Thyroid gland (tissue), 4 donors: ENCODE data around the gene COQ6. TPM values are rescaled to one million over a fixed set of nuclear protein-coding genes. Genes with fewer than 3 reads are reported as not detected.

ENCODE experiments used
- DNase-seq, 2 donors: peaks; one replicate each; pipeline ENCODE4 v3.0.0-alpha.2; 2019
- H3K27ac ChIP-seq, 3 donors: fragments of 200-600 bp; sonication (generic); 1 replicate in 2 of 3; 2 replicates in 1 of 3; pipeline ENCODE4 v1.5.1; 2016 to 2019; ENCODE audit warnings: mild to moderate bottlenecking in 1 of 3, moderate library complexity in 1 of 3
- H3K27me3 ChIP-seq: fragments of 200-600 bp; sonication (generic); one replicate; pipeline ENCODE4 v1.5.1; 2019
- H3K36me3 ChIP-seq, 2 donors: fragments of 200-600 bp; sonication (generic); one replicate each; pipeline ENCODE4 v1.5.1; 2016 to 2019
- H3K4me1 ChIP-seq, 2 donors: fragments of 200-600 bp; sonication (generic); one replicate each; pipeline ENCODE4 v1.5.1; 2017 to 2019
- H3K4me3 ChIP-seq, 3 donors: fragments of 200-600 bp; sonication (generic); replicated peaks in 1 of 3; 1 replicate in 2 of 3; 2 replicates in 1 of 3; pipeline ENCODE4 v1.5.1; 2016; ENCODE audit warnings: mild to moderate bottlenecking in 1 of 3
- H3K9me3 ChIP-seq: fragments of 200-600 bp; sonication (generic); one replicate; pipeline ENCODE4 v1.5.1; 2017
- CTCF ChIP-seq, 6 experiments: fragments of 200-600 bp in 3 of 6; fragments of 450-650 bp in 3 of 6; sonication (generic) in 3 of 6; IDR thresholded peaks; one replicate each; pipeline ENCODE4 v1.5.1; 2016 to 2019; ENCODE audit warnings: antibody characterized with exemption in 6 of 6, mild to moderate bottlenecking in 2 of 6, inconsistent platforms in 1 of 6, moderate library complexity in 1 of 6
- POLR2A ChIP-seq, 2 donors: fragments of 450-650 bp; IDR thresholded peaks; one replicate each; pipeline ENCODE4 v1.6.1; 2017; ENCODE audit warnings: antibody characterized with exemption in 2 of 2, mild to moderate bottlenecking in 2 of 2, moderate library complexity in 1 of 2
- WGBS, 2 donors: methylation state at CpG; one replicate each; pipeline ENCODE4 v1.1.5; 2017; 5-methylcytosine and 5-hydroxymethylcytosine counted together
- intact Hi-C: fragments of 100-400 bp; cut with DNase I; formaldehyde crosslinking; loops from one replicate; pipeline ENCODE4 v1.15.1; 2023
- total RNA-seq, 4 donors: library from RNA; depleted of rRNA; stranded (reverse); fragments of >200 nt; gene quantifications; one replicate each; pipeline ENCODE4 v1.2.3, GENCODE V29; 2016

The COQ6 gene
- total RNA-seq, 4 donors from 2014 or later, result 33.2 to 106 (median 49.7) TPM

DNA sequence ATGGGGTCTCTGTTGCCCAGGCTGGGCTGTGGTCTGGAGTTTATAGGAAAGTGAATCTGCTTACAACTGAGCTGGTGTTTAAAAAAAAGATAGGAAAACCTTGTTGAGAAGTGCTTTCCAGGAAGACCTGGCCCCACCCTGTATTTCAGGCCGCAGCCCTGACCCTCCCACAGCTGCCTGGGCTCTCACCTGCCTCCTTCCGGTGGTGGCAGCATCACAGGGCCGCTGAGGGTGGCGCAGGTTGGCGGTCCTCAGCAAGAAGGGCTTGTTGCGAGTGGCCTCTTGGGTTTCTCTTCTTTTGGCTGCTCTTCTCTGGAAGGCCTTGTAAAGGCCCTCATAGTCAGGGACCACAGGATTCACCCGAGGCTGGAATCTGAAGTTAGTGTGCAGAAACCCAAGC is 7.9 kb upstream of the COQ6 start:
- intact Hi-C loops, result no loop called here
- no peaks in the 10 kb centered on the region for H3K4me1 ChIP-seq
- WGBS, 2 donors, result 90% methylated on average over 7 of the region's 7 CpGs
- no peak for DNase-seq
- no peaks in the 10 kb centered on the region for H3K27me3 ChIP-seq
- peaks cover 4 to 8% of the 10 kb centered on the region in 2 donors for H3K36me3 ChIP-seq
- H3K4me3 ChIP-seq, result no peak overlapping the region
- no peak overlapping the region for H3K27ac ChIP-seq
- H3K9me3 ChIP-seq, result no peaks in the 10 kb centered on the region
- no peak for TF ChIP-seq POLR2A (IDR thresholded peaks at IDR 0.05)
- no peak for TF ChIP-seq CTCF (IDR thresholded peaks at IDR 0.05)

GRCh38 chr14:73943083-73943482 is 7.0 kb upstream of the COQ6 start:
- H3K27ac ChIP-seq, result no peak overlapping the region
- no peaks in the 10 kb centered on the region for H3K9me3 ChIP-seq
- no peaks in the 10 kb centered on the region for H3K4me1 ChIP-seq
- no peaks in the 10 kb centered on the region for H3K27me3 ChIP-seq
- DNase-seq, result no peak
- no peak overlapping the region for H3K4me3 ChIP-seq
- H3K36me3 ChIP-seq, result peaks cover 3 to 4% of the 10 kb centered on the region in 2 donors
- 55 to 60% methylated on average over 4 of the region's 4 CpGs for WGBS, 2 donors
- TF ChIP-seq POLR2A (IDR thresholded peaks at IDR 0.05) (no peak), CTCF (IDR thresholded peaks at IDR 0.05) (no peak)
- intact Hi-C loops, result no loop called here

GRCh38 chr14:73944432-73945158 is 5.5 kb upstream of the COQ6 start:
- TF ChIP-seq POLR2A (IDR thresholded peaks at IDR 0.05) (no peak), CTCF (IDR thresholded peaks at IDR 0.05) (no peak)
- H3K36me3 ChIP-seq, result peaks cover 3 to 4% of the 10 kb centered on the region in 2 donors
- no peak overlapping the region for H3K4me3 ChIP-seq
- no peaks in the 10 kb centered on the region for H3K27me3 ChIP-seq
- peaks cover 4 to 5% of the 10 kb centered on the region in 2 donors for H3K4me1 ChIP-seq
- intact Hi-C loops, result no loop called here
- no peak overlapping the region for H3K27ac ChIP-seq
- H3K9me3 ChIP-seq, result no peaks in the 10 kb centered on the region
- 89 to 93% methylated on average over 11 to 16 of the region's 17 CpGs for WGBS, 2 donors
- DNase-seq, result no peak

DNA sequence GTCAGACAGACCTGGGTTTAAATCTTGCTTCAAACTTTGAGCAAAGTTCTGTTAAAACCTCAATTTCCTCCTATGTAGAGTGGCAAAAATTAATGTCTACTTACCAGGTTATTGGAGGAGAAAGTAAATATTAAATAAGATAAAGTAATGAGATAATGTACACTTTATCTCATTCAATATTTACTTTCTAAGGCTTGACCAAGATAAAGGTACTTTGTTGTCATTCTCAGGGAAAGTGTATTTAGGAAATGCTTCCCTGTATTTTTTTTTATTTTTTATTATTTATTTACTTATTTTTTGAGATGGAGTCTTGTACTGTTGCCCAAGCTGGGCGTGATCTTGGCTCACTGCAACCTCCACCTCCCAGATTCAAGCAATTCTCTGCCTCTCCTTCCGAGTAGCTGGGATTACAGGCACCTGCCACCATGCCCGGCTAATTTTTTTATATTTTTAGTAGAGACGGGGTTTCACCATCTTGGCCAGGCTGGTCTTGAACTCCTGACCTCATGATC is 4.9 kb upstream of the COQ6 start:
- Histone ChIP-seq H3K4me1 (peaks cover 4 to 5% of the 10 kb centered on the region in 2 donors), H3K27ac (no peak overlapping the region), H3K4me3 (no peak overlapping the region), H3K27me3 (no peaks in the 10 kb centered on the region), H3K9me3 (no peaks in the 10 kb centered on the region), H3K36me3 (peaks cover 3 to 4% of the 10 kb centered on the region in 2 donors)
- no peak for DNase-seq
- intact Hi-C loops, result no loop called here
- 89 to 91% methylated on average over 4 of the region's 4 CpGs for WGBS, 2 donors
- TF ChIP-seq POLR2A (IDR thresholded peaks at IDR 0.05), result no peak
- no peak for TF ChIP-seq CTCF (IDR thresholded peaks at IDR 0.05)

- 80 to 81% methylated on average over 1 of the region's 1 CpG for WGBS, 2 donors
- H3K36me3 ChIP-seq, result peaks cover 31 to 45% of the 10 kb centered on the region in 2 donors
- intact Hi-C loops, result no loop called here
- TF ChIP-seq CTCF (IDR thresholded peaks at IDR 0.05) (no peak), POLR2A (IDR thresholded peaks at IDR 0.05) (no peak)
- H3K27ac ChIP-seq, result no peak overlapping the region
- no peak for DNase-seq
- no peaks in the 10 kb centered on the region for H3K9me3 ChIP-seq
- no peaks in the 10 kb centered on the region for H3K27me3 ChIP-seq
- peaks cover 12% of the 10 kb centered on the region in 2 donors for H3K4me1 ChIP-seq
- H3K4me3 ChIP-seq, result no peak overlapping the region
These were observed 3.6 kb downstream of the COQ6 start for GRCh38 chr14:73953731-73954130.
